Ovary (tissue), 3 donors: ENCODE results near the gene TARS3.

Experiments used
- CTCF ChIP-seq, 3 donors: fragments of 450-650 bp in 2 of 3; fragments of 200-600 bp in 1 of 3; IDR thresholded peaks; one replicate each; pipeline versions ENCODE4 v1.5.1 to v1.8.0; 2016 to 2022; ENCODE audit warnings: antibody characterized with exemption in 3 of 3, mild to moderate bottlenecking in 1 of 3
- POLR2A ChIP-seq: fragments of 450-650 bp; IDR thresholded peaks from one replicate; pipeline ENCODE4 v1.6.1; 2017; ENCODE audit warnings: antibody characterized with exemption, mild to moderate bottlenecking, moderate library complexity
- donor health status: DM: no; HTN: no; CAD: no.

GRCh38 chr15:101609742-101610610 is 114.3 kb downstream of the TARS3 start:
- TF ChIP-seq CTCF (IDR thresholded peaks at IDR 0.05), result no peak
- no peak for TF ChIP-seq POLR2A
